Neuronal stem cell (in vitro differentiated cells): ENCODE measurements around the gene DQX1.

Source experiments
- DNase-seq: peaks from one replicate; pipeline ENCODE4 v3.0.0-alpha.2; 2013; ENCODE audit warnings: low spot score
- H2AFZ ChIP-seq: one replicate; pipeline ENCODE4 v1.6.1; 2013; ENCODE audit warnings: mild to moderate bottlenecking, low read length, inconsistent platforms
- H2AK5ac ChIP-seq: 2 replicates; pipeline ENCODE4 v1.6.1; 2013; ENCODE audit warnings: low read depth, mild to moderate bottlenecking, inconsistent platforms, low read length, moderate library complexity, mixed read lengths
- H2BK120ac ChIP-seq: 2 replicates; pipeline ENCODE4 v1.6.1; 2013; ENCODE audit warnings: low read depth, mild to moderate bottlenecking, inconsistent platforms, low read length, moderate library complexity, mixed read lengths
- H2BK12ac ChIP-seq: one replicate; pipeline ENCODE4 v1.6.1; 2013; ENCODE audit warnings: low read length, inconsistent platforms
- H2BK15ac ChIP-seq: 2 replicates; pipeline ENCODE4 v1.6.1; 2013; ENCODE audit warnings: mild to moderate bottlenecking, low read length, inconsistent platforms, mixed read lengths
- H2BK5ac ChIP-seq: one replicate; pipeline ENCODE4 v1.6.1; 2013; ENCODE audit warnings: inconsistent platforms, mild to moderate bottlenecking, low read length, moderate library complexity
- H3K14ac ChIP-seq: one replicate; pipeline ENCODE4 v1.6.1; 2013; ENCODE audit warnings: low read length, inconsistent platforms
- H3K18ac ChIP-seq: 2 replicates; pipeline ENCODE4 v1.6.1; 2013; ENCODE audit warnings: low read length, inconsistent platforms
- H3K23ac ChIP-seq: 2 replicates; pipeline ENCODE4 v1.6.1; 2013; ENCODE audit warnings: low read depth, mild to moderate bottlenecking, mixed read lengths, low read length, inconsistent platforms; ENCODE audit not compliant: poor library complexity
- H3K27ac ChIP-seq: replicated peaks from 3 replicates; pipeline ENCODE4 v1.5.1; 2013; ENCODE audit warnings: low read length, inconsistent platforms
- H3K27me3 ChIP-seq, 3 experiments: 2 replicates each; pipeline ENCODE4 v1.6.1; 2013; ENCODE audit warnings: low read length in 3 of 3, mild to moderate bottlenecking in 2 of 3, inconsistent platforms in 1 of 3, low read depth in 1 of 3, mixed read lengths in 1 of 3, moderate library complexity in 1 of 3; ENCODE audit not compliant: control insufficient read depth in 3 of 3, insufficient read depth in 3 of 3
- H3K36me3 ChIP-seq, 2 donors: replicated peaks in 1 of 2; 2 replicates each; pipeline ENCODE4 v1.6.1; 2013; ENCODE audit warnings: low read length in 2 of 2; ENCODE audit not compliant: control insufficient read depth in 2 of 2, insufficient read depth in 2 of 2
- H3K4ac ChIP-seq: 2 replicates; pipeline ENCODE4 v1.6.1; 2013; ENCODE audit warnings: inconsistent platforms, mild to moderate bottlenecking, low read length, moderate library complexity
- H3K4me1 ChIP-seq, 2 donors: 1 replicate in 1 of 2; 2 replicates in 1 of 2; pipeline ENCODE4 v1.6.1; 2013; ENCODE audit warnings: low read length in 2 of 2, low read depth in 1 of 2; ENCODE audit not compliant: control insufficient read depth in 2 of 2, insufficient read depth in 1 of 2
- H3K4me2 ChIP-seq: one replicate; pipeline ENCODE4 v1.6.1; 2013; ENCODE audit warnings: mild to moderate bottlenecking, low read length, inconsistent platforms; ENCODE audit not compliant: insufficient read depth, poor library complexity, severe bottlenecking
- H3K4me3 ChIP-seq, 2 donors: 2 replicates each; pipeline ENCODE4 v1.5.1; 2013; ENCODE audit warnings: low read length in 2 of 2, mild to moderate bottlenecking in 2 of 2, inconsistent platforms in 1 of 2, moderate library complexity in 1 of 2
- H3K79me1 ChIP-seq: one replicate; pipeline ENCODE4 v1.6.1; 2013; ENCODE audit warnings: low read depth, mild to moderate bottlenecking, inconsistent platforms, low read length, moderate library complexity
- H3K9ac ChIP-seq: one replicate; pipeline ENCODE4 v1.6.1; 2013; ENCODE audit warnings: mild to moderate bottlenecking, low read depth, low read length, inconsistent platforms; ENCODE audit not compliant: poor library complexity
- H3K9me3 ChIP-seq, 2 donors: replicated peaks in 1 of 2; 2 replicates each; pipeline versions ENCODE3 to v1.6.1; 2013; ENCODE audit warnings: low read length in 2 of 2, mild to moderate bottlenecking in 2 of 2, inconsistent platforms in 1 of 2, low read depth in 1 of 2, mixed read lengths in 1 of 2, moderate library complexity in 1 of 2; ENCODE audit not compliant: control insufficient read depth in 2 of 2, insufficient read depth in 1 of 2
- H4K8ac ChIP-seq: one replicate; pipeline ENCODE4 v1.6.1; 2013; ENCODE audit warnings: low read depth, mild to moderate bottlenecking, inconsistent platforms, low read length, moderate library complexity
- H4K91ac ChIP-seq: one replicate; pipeline ENCODE4 v1.6.1; 2013; ENCODE audit warnings: low read length, low read depth, mild to moderate bottlenecking, inconsistent platforms; ENCODE audit not compliant: poor library complexity
- WGBS, 2 donors: extraction: QIAGEN DNeasy Blood & Tissue Kit; methylation state at CpG; one replicate each; pipeline ENCODE4 v1.1.7; 2013; ENCODE audit warnings: missing lambda C conversion rate in 2 of 2, mixed read lengths in 1 of 2; ENCODE audit not compliant: insufficient read length in 2 of 2, insufficient replicate concordance in 1 of 2; ENCODE audit errors: extremely low coverage in 2 of 2; 5-methylcytosine and 5-hydroxymethylcytosine counted together

DQX1 gene

GRCh38 chr2:74527741-74528140 lies 1.7 kb upstream of the DQX1 start:
- no peak for DNase-seq
- no peak overlapping the region for H3K4ac ChIP-seq
- H3K4me3 ChIP-seq: peak overlapping the region in 1 of 2 donors; percentile 72
- H2BK15ac ChIP-seq: no peak overlapping the region
- H4K91ac ChIP-seq: no peak overlapping the region
- peaks cover 0 to 6% (median 0%) of the 10 kb centered on the region in 3 experiments for H3K27me3 ChIP-seq
- no peak overlapping the region for H2AK5ac ChIP-seq
- peaks cover 0 to 2% of the 10 kb centered on the region in 2 donors for H3K9me3 ChIP-seq
- peaks cover 11 to 17% of the 10 kb centered on the region in 2 donors for H3K4me1 ChIP-seq
- WGBS, 2 donors: no CpG with 5 or more reads among the region's 9 CpGs
- H3K23ac ChIP-seq: no peak overlapping the region
- no peak overlapping the region for H2BK120ac ChIP-seq
- H3K4me2 ChIP-seq: no peak overlapping the region
- H3K9ac ChIP-seq: no peak overlapping the region
- H2AFZ ChIP-seq: no peak overlapping the region
- no peak overlapping the region for H3K27ac ChIP-seq
- H3K18ac ChIP-seq: no peak overlapping the region
- no peak overlapping the region for H2BK12ac ChIP-seq
- no peak overlapping the region for H3K14ac ChIP-seq
- H3K36me3 ChIP-seq: peaks cover 33 to 51% of the 10 kb centered on the region in 2 donors
- no peak overlapping the region for H2BK5ac ChIP-seq
- no peak overlapping the region for H4K8ac ChIP-seq
- H3K79me1 ChIP-seq: peaks cover 5% of the 10 kb centered on the region

GRCh38 chr2:74526649-74527230 lies 709 bp upstream of the DQX1 start:
- DNase-seq: no peak
- no peak overlapping the region for H2BK120ac ChIP-seq

GRCh38 chr2:74524955-74525716 lies 895 bp downstream of the DQX1 start:
- no CpG with 5 or more reads among the region's 10 CpGs for WGBS, 2 donors
- H2BK15ac ChIP-seq: no peak overlapping the region
- H3K9me3 ChIP-seq: peaks cover 0 to 2% of the 10 kb centered on the region in 2 donors
- no peak overlapping the region for H3K27ac ChIP-seq
- peaks cover 5% of the 10 kb centered on the region for H3K79me1 ChIP-seq
- H2AK5ac ChIP-seq: no peak overlapping the region
- DNase-seq: no peak
- H3K4me2 ChIP-seq: no peak overlapping the region
- no peak overlapping the region for H3K14ac ChIP-seq
- no peak overlapping the region for H2AFZ ChIP-seq
- H4K91ac ChIP-seq: no peak overlapping the region
- H3K9ac ChIP-seq: no peak overlapping the region
- H2BK12ac ChIP-seq: no peak overlapping the region
- H2BK5ac ChIP-seq: no peak overlapping the region
- no peak overlapping the region for H3K23ac ChIP-seq
- H3K4ac ChIP-seq: no peak overlapping the region
- no peak overlapping the region for H2BK120ac ChIP-seq
- H3K4me1 ChIP-seq: peaks cover 6 to 8% of the 10 kb centered on the region in 2 donors
- H3K36me3 ChIP-seq: peaks cover 25 to 30% of the 10 kb centered on the region in 2 donors
- H4K8ac ChIP-seq: no peak overlapping the region
- H3K27me3 ChIP-seq: peaks cover 0 to 32% (median 8%) of the 10 kb centered on the region in 3 experiments
- no peak overlapping the region for H3K18ac ChIP-seq
- no peak overlapping the region for H3K4me3 ChIP-seq

More at GRCh38 chr2:74526649-74527230, 709 bp upstream of the DQX1 start:
- Histone ChIP-seq H2AFZ (no peak overlapping the region), H3K14ac (no peak overlapping the region), H2BK12ac (no peak overlapping the region), H3K4ac (no peak overlapping the region), H3K18ac (no peak overlapping the region), H2BK15ac (no peak overlapping the region), H3K79me1 (peaks cover 5% of the 10 kb centered on the region), H3K23ac (no peak overlapping the region), H3K27me3 (peaks cover 0 to 16% (median 3%) of the 10 kb centered on the region in 3 experiments), H3K4me1 (peaks cover 11 to 17% of the 10 kb centered on the region in 2 donors), H2AK5ac (no peak overlapping the region), H3K9ac (no peak overlapping the region), H3K4me2 (no peak overlapping the region), H2BK5ac (no peak overlapping the region), H3K27ac (no peak overlapping the region), H4K8ac (no peak overlapping the region), H4K91ac (no peak overlapping the region), H3K4me3 (no peak overlapping the region), H3K36me3 (peaks cover 29 to 41% of the 10 kb centered on the region in 2 donors), H3K9me3 (peaks cover 0 to 2% of the 10 kb centered on the region in 2 donors)
- WGBS, 2 donors: no CpG with 5 or more reads among the region's 11 CpGs

DNA sequence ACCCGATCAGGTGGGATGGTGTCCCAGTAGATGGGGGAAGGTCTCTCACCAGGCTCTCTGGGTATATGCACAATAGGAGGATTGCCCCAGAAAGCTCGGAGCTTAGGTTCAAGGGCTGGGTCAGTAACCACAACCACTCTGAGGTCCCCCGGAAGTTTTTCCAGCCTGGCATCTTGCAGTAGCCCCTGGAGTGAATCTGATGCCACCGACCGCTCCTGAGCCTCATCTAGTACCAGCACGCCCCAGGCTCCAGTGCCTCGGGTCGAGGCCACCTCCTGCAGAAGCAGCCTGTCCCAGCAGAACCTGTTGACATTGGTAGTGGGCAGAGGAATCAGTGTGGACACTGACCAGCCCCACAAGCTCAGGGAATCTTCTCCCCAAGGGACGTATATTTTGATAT lies 2.0 kb downstream of the DQX1 start:
- H3K4ac ChIP-seq: no peak overlapping the region
- no peak overlapping the region for H4K91ac ChIP-seq
- no peak overlapping the region for H4K8ac ChIP-seq
- no peak overlapping the region for H3K23ac ChIP-seq
- H2AK5ac ChIP-seq: no peak overlapping the region
- H3K36me3 ChIP-seq: peaks cover 25 to 30% of the 10 kb centered on the region in 2 donors
- H3K27ac ChIP-seq: no peak overlapping the region
- no CpG with 5 or more reads among the region's 9 CpGs for WGBS, 2 donors
- H3K18ac ChIP-seq: no peak overlapping the region
- no peak overlapping the region for H3K4me3 ChIP-seq
- H3K9me3 ChIP-seq: peaks cover 0 to 2% of the 10 kb centered on the region in 2 donors
- H3K14ac ChIP-seq: no peak overlapping the region
- H3K4me2 ChIP-seq: no peak overlapping the region
- H3K27me3 ChIP-seq: peaks cover 0 to 43% (median 19%) of the 10 kb centered on the region in 3 experiments
- H2BK120ac ChIP-seq: no peak overlapping the region
- no peak overlapping the region for H2BK5ac ChIP-seq
- H2BK15ac ChIP-seq: no peak overlapping the region
- DNase-seq: no peak
- H2AFZ ChIP-seq: no peak overlapping the region
- H3K9ac ChIP-seq: no peak overlapping the region
- peaks cover 6 to 8% of the 10 kb centered on the region in 2 donors for H3K4me1 ChIP-seq
- no peak overlapping the region for H2BK12ac ChIP-seq
- H3K79me1 ChIP-seq: peaks cover 4% of the 10 kb centered on the region
